ENCODE measurements around the gene HIF1A.

DNA sequence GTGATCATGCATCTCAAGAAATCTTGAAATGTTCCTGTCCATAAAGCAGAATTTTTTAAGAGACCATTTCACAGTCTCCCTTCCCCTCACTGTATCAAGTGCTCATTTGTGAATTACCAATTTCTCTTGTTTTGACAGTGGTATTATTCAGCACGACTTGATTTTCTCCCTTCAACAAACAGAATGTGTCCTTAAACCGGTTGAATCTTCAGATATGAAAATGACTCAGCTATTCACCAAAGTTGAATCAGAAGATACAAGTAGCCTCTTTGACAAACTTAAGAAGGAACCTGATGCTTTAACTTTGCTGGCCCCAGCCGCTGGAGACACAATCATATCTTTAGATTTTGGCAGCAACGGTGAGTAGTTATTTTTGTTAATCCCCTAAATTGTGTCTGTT is 41.4 kb downstream of the HIF1A start:
- TF ChIP-seq, protein P1, sequence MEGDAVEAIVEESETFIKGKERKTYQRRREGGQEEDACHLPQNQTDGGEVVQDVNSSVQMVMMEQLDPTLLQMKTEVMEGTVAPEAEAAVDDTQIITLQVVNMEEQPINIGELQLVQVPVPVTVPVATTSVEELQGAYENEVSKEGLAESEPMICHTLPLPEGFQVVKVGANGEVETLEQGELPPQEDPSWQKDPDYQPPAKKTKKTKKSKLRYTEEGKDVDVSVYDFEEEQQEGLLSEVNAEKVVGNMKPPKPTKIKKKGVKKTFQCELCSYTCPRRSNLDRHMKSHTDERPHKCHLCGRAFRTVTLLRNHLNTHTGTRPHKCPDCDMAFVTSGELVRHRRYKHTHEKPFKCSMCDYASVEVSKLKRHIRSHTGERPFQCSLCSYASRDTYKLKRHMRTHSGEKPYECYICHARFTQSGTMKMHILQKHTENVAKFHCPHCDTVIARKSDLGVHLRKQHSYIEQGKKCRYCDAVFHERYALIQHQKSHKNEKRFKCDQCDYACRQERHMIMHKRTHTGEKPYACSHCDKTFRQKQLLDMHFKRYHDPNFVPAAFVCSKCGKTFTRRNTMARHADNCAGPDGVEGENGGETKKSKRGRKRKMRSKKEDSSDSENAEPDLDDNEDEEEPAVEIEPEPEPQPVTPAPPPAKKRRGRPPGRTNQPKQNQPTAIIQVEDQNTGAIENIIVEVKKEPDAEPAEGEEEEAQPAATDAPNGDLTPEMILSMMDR (IDR thresholded peaks at IDR 0.05), result no peak
- no peak for TF ChIP-seq EZH2 (IDR thresholded peaks at IDR 0.05; ENCODE audit: borderline replicate concordance, insufficient read depth, low read depth, low read length, poor library complexity, severe bottlenecking)

Measured in B cell (primary cell).